HG02763 (cell line): Measurements from ENCODE around the gene ATRNL1.

Experiments
- ATAC-seq: cut with Tn5 transposase; IDR thresholded peaks from one replicate; pipeline ENCODE4 v1.9.1; 2021; ENCODE audit warnings: mild to moderate bottlenecking, moderate library complexity; ENCODE audit not compliant: unreplicated experiment

Gene ATRNL1

GRCh38 chr10:115879372-115880089 lies 786.4 kb downstream of the ATRNL1 start:
- no peak for ATAC-seq

DNA sequence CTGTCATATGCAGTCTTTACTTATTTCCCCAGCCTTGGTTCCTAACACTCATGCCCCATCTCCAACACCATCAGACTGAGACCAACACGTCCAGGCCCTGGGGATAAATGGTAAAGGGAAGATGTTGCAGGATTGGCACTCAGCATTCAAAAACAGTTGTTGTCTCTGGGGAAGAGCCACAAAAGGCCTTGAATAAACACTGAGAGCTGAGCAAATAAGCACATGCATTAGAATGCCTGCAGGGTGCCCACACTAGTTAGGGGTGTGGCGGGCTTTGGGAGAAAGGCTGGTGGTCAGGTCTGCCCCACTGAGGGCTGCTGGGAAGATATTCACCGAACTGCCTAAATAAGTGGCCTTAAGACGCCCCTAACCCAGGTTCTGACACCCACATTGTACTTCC lies 788.9 kb downstream of the ATRNL1 start:
- ATAC-seq = no peak

DNA sequence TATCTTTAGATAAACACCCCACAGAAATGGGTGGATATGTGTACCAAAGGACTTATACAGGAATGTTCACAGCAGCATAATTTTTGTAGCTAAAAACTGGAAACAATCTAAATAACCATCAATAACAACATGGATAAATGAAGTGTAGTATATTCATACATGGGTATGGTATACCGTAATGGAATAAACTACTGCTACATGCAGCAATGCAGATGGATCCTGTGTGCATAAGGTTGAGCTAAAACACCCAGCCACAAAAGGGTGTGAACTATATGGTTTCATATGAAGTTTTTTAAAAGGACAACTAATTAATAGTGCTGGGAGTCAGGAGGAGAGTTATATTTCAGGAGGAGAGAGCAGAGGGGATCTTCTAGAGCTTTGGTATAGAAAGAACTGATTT lies 790.2 kb downstream of the ATRNL1 start:
- no peak for ATAC-seq

GRCh38 chr10:115884331-115884730 lies 791.2 kb downstream of the ATRNL1 start:
- no peak for ATAC-seq

DNA sequence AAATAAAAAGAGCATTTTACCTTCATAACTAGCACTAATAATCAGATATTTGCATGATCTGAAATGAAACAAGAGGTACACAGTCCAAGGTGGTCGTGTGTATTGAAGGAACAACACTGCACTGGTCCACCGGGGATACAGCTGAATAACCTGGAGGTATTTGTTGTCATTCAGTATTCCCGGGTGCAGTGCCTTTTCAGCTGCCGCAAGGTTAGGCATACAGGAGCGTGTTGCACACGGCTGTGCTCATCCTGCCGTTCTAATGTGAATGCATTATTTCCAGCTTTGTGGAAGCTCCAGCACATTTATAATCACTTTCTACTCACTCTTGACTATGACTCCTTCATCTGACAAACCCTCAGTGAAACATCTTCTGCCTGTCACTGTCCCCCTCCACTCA lies 802.0 kb downstream of the ATRNL1 start:
- no peak for ATAC-seq

DNA sequence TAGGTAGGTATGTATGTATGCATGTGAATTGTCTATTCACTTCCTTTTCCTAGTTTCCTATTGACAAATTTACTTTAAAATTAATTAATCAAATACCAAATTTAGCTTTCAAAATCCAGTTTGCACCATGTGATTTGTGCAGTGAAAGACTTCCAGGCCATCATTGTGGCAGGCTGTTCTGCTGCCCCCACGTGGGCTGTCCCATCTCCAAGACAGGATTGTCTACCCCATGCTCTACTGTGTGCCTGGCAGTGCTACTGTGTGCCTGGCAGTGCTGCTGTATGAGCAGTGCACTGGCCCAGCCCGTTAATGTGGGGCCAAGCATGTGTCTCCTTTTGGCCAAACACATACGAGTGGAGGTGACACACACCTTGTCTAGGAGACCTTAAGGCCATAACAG lies 805.1 kb downstream of the ATRNL1 start:
- ATAC-seq = no peak

DNA sequence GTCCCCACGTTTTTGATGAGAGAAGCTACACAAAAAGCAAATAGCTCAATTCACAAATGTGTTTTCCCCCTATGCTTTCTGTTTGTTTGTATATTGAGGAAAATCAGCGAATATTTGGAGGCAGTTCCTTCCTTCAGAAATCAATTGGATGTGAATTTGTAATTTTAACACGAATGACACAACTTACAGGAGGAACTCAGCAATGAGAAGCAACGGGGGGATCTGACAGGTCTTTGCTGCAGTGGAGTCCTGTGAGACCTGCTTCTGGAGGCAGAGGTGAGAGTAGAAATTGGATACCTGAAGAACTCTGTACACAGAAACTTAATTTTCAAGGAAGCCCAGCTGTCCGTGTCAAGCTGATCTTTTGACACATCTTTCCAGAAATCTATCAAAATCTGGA lies 809.4 kb downstream of the ATRNL1 start:
- ATAC-seq = no peak

DNA sequence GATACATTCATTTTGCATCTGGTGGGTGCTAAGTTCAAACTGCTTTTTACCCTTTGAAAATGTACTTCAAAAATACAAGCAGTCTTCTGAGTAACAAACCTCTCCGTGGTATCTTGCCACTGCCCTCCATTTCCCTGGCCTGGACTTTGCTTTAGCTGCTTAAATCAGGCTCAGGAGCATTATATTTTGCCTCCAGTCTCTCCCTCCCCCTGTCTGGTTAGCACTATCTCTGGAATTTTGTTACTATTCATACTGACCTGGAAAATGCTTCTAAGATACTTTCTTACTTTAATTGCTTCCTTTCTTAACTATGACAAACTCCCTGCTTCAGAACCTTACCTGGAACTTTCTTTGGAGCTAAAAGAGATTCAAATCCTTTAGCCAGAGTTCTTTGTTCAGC lies 810.0 kb downstream of the ATRNL1 start:
- ATAC-seq = no peak

DNA sequence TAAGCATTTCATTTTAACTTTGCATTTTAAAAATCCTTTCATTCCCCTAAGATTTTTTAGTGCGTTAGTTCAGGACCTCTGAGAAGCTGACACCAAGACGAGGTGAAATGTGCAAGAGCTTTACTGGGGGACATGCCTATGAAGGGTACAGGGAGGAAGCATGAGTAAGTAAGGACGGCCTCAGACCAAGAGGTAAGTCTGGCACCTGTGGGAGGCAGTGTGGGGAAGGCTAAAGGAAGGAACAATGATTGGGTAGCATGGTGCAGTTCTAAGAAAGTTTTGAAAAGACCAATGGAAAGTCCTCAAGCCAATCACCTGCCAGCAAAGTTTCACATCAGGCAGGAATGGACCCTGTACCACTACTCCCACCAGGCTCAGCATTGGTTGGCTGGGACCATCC lies 810.7 kb downstream of the ATRNL1 start:
- ATAC-seq = no peak

DNA sequence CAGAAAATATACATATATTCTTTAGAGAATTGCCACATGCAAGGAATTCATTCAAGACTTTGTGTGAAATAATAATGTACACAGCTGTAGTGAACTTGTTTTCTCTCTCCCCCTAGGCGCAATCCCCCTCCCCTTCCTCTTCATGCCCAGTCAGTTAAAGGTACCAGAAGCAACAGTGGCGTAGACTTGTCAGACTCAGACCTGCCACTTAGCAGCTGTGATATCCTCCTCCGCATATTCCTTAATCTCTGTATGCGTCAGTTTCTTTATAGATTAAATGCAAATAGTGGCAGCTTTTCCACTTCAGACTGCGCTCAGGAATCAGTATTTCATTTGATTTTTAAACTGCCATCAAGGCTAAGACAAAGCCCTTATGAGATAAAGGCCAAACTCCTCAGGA lies 815.9 kb downstream of the ATRNL1 start:
- ATAC-seq = no peak

DNA sequence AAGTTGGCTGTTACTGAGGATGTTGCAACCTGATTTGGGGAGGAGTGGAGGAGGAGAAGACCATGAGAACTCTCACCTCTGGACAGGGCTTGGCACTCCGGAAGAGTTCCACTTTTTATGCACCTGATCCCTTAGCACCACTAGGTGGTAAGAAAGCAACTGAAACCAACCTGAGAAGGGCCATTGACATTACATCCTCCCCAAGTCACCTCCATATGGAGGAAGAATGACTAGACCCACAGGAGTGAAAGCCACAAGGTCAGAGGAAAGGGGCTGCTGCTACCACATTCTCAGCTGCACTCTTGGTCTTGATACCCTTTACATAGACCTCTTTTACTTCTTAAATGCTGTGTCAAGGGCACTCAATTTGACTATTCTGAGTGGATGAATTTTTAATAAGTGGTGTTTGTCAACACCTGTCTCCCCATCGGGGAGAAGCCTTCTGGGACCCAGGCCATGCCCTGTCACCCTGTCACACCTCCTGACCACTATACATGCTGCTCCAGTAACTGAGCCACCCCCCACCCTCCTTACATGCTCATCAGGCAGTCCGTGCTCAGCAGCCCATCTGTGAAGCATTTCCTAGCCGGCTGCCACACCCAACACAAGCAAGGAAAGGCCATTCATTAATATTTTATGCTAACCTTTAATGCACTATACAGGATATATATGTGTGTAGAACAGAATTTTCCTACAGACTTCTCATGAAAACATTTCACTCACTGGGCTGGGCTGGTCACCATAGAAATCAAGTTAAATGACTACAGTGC lies 817.0 kb downstream of the ATRNL1 start:
- no peak for ATAC-seq

- no peak for ATAC-seq
Measured at GRCh38 chr10:115914475-115914874, 821.3 kb downstream of the ATRNL1 start.

- no peak for ATAC-seq
Measured at GRCh38 chr10:115915429-115915828, 822.3 kb downstream of the ATRNL1 start.

- ATAC-seq = no peak
Measured at GRCh38 chr10:115918812-115919211, 825.6 kb downstream of the ATRNL1 start.

DNA sequence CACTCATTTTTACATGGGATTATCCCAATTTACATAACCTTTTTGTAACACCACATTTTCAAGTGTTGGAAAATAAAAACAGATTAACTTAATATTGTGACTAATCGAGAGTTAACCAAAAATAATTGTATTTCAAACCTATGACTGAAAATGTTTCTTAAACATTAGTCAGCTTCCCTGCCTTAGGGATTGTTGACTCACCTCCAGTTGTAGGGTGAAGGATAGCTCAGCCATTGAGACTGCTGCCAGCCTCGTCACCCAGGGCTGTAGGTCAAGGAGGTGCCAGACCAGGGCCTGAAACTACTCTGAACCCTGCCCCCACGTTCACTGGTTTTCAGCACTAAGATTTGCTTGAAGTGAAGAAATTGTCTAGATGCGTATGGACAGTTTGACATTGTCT lies 828.6 kb downstream of the ATRNL1 start:
- no peak for ATAC-seq

DNA sequence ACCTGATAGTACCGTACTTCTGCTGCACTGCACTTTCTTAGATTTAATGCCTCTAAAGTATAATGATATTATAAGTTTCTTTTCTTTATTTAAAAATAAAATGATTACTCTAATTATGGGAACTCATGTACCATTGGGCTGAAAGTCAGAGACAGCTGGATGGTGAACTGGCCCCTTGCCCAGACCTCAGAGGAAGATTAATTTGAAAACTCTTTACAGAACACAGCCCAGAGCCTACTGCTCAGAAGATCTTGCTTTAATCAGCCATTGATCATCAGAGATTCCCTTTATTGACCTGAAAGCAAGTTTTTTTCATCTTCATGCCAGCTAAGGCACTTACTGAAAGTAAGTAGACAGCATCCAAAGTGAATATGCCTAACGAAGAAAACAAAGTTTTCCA lies 838.1 kb downstream of the ATRNL1 start:
- ATAC-seq = no peak

DNA sequence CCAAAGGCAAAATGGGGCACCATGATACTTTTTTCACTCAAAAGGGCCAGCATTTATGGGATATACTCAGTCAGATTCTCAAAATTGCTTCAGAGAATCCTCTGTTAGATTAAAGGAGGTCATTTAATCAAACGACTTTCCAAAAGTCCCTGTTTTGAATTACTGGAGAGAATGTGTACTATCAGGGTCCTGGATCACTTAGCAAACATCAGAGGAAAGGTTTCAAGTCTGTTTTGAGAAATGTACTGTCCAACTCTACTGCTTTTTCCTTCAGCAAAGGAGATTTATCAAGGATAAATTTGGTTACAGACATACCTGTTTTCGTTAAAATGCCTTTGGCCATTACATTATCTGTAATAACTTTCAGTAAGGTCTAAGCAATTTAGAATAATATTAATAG lies 838.9 kb downstream of the ATRNL1 start:
- no peak for ATAC-seq

- no peak for ATAC-seq
Measured at GRCh38 chr10:115933098-115933497, 839.9 kb downstream of the ATRNL1 start.

DNA sequence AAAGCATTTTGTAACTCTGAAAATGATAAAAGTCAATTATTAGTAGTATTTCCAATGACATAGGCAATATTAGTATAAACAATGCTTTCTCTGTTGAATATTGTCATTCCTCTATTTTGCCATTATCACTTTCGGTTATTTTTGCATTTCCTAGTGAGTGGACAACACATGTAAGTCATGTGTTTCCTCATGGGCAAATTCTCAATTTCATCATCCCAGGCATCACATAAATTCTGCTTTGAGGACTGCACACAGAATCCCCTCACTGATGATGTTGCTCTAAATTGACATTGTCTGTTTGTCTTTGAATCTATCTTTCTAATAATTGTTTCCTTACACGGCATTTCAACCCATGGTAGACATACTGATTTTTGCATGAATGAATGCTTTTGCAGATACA lies 842.6 kb downstream of the ATRNL1 start:
- no peak for ATAC-seq

- ATAC-seq = no peak
Measured at GRCh38 chr10:115936926-115937767, 844.0 kb downstream of the ATRNL1 start.

GRCh38 chr10:115937768-115938056 lies 844.5 kb downstream of the ATRNL1 start:
- no peak for ATAC-seq
